HepG2 (cell line): ENCODE data around the gene EXOC7. TPM values are rescaled to one million over a fixed set of nuclear protein-coding genes. Genes with fewer than 3 reads are reported as not detected.

Experiments used
- AHR ChIP-seq: IDR thresholded peaks from 2 replicates; pipeline ENCODE4 v1.6.1; 2018; ENCODE audit warnings: missing genetic modification reagents, missing compliant biosample characterization
- FOXO1 ChIP-seq: sonication (generic); formaldehyde crosslinking; IDR thresholded peaks from 2 replicates; pipeline ENCODE4 v1.4.0; 2020; ENCODE audit warnings: missing genetic modification reagents
- IRX3 ChIP-seq: sonication (generic); formaldehyde crosslinking; IDR thresholded peaks from 2 replicates; pipeline ENCODE4 v1.8.1; 2023; ENCODE audit warnings: mild to moderate bottlenecking, low read depth, missing genetic modification reagents, borderline replicate concordance
- KLF12 ChIP-seq: sonication (generic); formaldehyde crosslinking; IDR thresholded peaks from 2 replicates; pipeline ENCODE4 v1.4.0; 2020; ENCODE audit warnings: missing genetic modification reagents, borderline replicate concordance
- NFRKB ChIP-seq: fragments of 450-650 bp; IDR thresholded peaks from 2 replicates; pipeline ENCODE4 v1.6.1; 2017
- PHB2 ChIP-seq: fragments of 450-650 bp; IDR thresholded peaks from 2 replicates; pipeline ENCODE4 v1.6.1; 2018; ENCODE audit not compliant: partially characterized antibody
- SOX13 ChIP-seq, 3 experiments: fragments of 450-650 bp in 1 of 3; sonication (generic) in 1 of 3; formaldehyde crosslinking in 1 of 3; IDR thresholded peaks in 2 of 3; conservative IDR thresholded peaks in 1 of 3; 2 replicates each; pipeline versions ENCODE4 v1.5.0 to v1.6.1; 2016 to 2020; ENCODE audit warnings: antibody characterized with exemption in 1 of 3, mild to moderate bottlenecking in 1 of 3, missing compliant biosample characterization in 1 of 3, missing genetic modification reagents in 1 of 3, moderate library complexity in 1 of 3
- ZFP36L2 ChIP-seq: sonication (generic); formaldehyde crosslinking; IDR thresholded peaks from 2 replicates; pipeline ENCODE4 v1.4.0; 2020; ENCODE audit warnings: missing genetic modification reagents
- ZMAT3 ChIP-seq: sonication (generic); formaldehyde crosslinking; conservative IDR thresholded peaks from 2 replicates; pipeline ENCODE4 v1.7.0; 2021; ENCODE audit warnings: missing genetic modification reagents
- ZNF232 ChIP-seq: sonication (generic); formaldehyde crosslinking; IDR thresholded peaks from 2 replicates; pipeline ENCODE4 v1.4.0; 2020; ENCODE audit warnings: missing genetic modification reagents, borderline replicate concordance
- ZNF256 ChIP-seq: sonication (generic); formaldehyde crosslinking; conservative IDR thresholded peaks from 2 replicates; pipeline ENCODE4 v1.4.0; 2020; ENCODE audit warnings: missing genetic modification reagents
- ZNF510 ChIP-seq: sonication (generic); formaldehyde crosslinking; IDR thresholded peaks from 2 replicates; pipeline ENCODE4 v1.4.0; 2020; ENCODE audit warnings: low read depth, mild to moderate bottlenecking, missing genetic modification reagents
- ZNF563 ChIP-seq: sonication (generic); formaldehyde crosslinking; IDR thresholded peaks from 2 replicates; pipeline ENCODE4 v1.8.0; 2022; ENCODE audit warnings: mild to moderate bottlenecking, moderate library complexity, missing genetic modification reagents
- ZNF567 ChIP-seq: sonication (generic); formaldehyde crosslinking; IDR thresholded peaks from 2 replicates; pipeline ENCODE4 v1.8.1; 2023; ENCODE audit warnings: mild to moderate bottlenecking, missing genetic modification reagents, borderline replicate concordance
- ZNF619 ChIP-seq: sonication (generic); formaldehyde crosslinking; IDR thresholded peaks from 2 replicates; pipeline ENCODE4 v1.4.0; 2020; ENCODE audit warnings: mild to moderate bottlenecking, missing genetic modification reagents
- polyA plus RNA-seq, 8 experiments: library from polyadenylated mRNA; depleted of rRNA in 3 of 8; stranded (reverse) in 7 of 8; unstranded in 1 of 8; fragments of >200 nt; fragmentation: Illumina TruSeq in 4 of 8; extraction: Trizol in 4 of 8; gene quantifications; 2 replicates each; pipeline versions ENCODE4 v1.2.1 to v1.2.3, GENCODE V29; 2011 to 2016; ENCODE audit warnings: low read depth in 4 of 8, missing spikeins in 1 of 8, mixed read lengths in 1 of 8; ENCODE audit not compliant: insufficient read depth in 1 of 8
- total RNA-seq, 5 experiments: library from RNA; depleted of rRNA; stranded (reverse); fragments of >200 nt; fragmentation: Illumina TruSeq; extraction: Trizol; gene quantifications; 2 replicates each; pipeline ENCODE4 v1.2.3, GENCODE V29; 2016; ENCODE audit warnings: low read depth in 1 of 5
- TF ChIP-seq, protein P1 (sequence below): sonication (generic); formaldehyde crosslinking; IDR thresholded peaks from 2 replicates; pipeline ENCODE4 v1.5.0; 2020; ENCODE audit warnings: missing genetic modification reagents, mild to moderate bottlenecking, borderline replicate concordance
- TF ChIP-seq, protein P2 (sequence below): sonication (generic); formaldehyde crosslinking; IDR thresholded peaks from 2 replicates; pipeline ENCODE4 v1.5.0; 2020; ENCODE audit warnings: mild to moderate bottlenecking, low read depth, missing genetic modification reagents, borderline replicate concordance
- TF ChIP-seq, protein P3 (sequence below): sonication (generic); formaldehyde crosslinking; IDR thresholded peaks from 2 replicates; pipeline ENCODE4 v1.5.1; 2020; ENCODE audit warnings: mild to moderate bottlenecking, moderate library complexity, missing genetic modification reagents
- TF ChIP-seq, protein P4 (sequence below): sonication (generic); formaldehyde crosslinking; IDR thresholded peaks from 2 replicates; pipeline ENCODE4 v1.5.0; 2020; ENCODE audit warnings: missing genetic modification reagents
- TF ChIP-seq, protein P5 (sequence below): sonication (generic); formaldehyde crosslinking; IDR thresholded peaks from 2 replicates; pipeline ENCODE4 v1.8.1; 2023; ENCODE audit warnings: missing genetic modification reagents, mild to moderate bottlenecking, borderline replicate concordance
- TF ChIP-seq, protein P6 (sequence below): sonication (generic); formaldehyde crosslinking; IDR thresholded peaks from 2 replicates; pipeline ENCODE4 v1.4.0; 2020; ENCODE audit warnings: missing genetic modification reagents

The EXOC7 gene
- total and polyA plus RNA-seq, 2 of the 13 experiments (the other 11 are each of a cell fraction or from before 2014, with no cell fraction given), result 86.9 to 116 TPM

DNA sequence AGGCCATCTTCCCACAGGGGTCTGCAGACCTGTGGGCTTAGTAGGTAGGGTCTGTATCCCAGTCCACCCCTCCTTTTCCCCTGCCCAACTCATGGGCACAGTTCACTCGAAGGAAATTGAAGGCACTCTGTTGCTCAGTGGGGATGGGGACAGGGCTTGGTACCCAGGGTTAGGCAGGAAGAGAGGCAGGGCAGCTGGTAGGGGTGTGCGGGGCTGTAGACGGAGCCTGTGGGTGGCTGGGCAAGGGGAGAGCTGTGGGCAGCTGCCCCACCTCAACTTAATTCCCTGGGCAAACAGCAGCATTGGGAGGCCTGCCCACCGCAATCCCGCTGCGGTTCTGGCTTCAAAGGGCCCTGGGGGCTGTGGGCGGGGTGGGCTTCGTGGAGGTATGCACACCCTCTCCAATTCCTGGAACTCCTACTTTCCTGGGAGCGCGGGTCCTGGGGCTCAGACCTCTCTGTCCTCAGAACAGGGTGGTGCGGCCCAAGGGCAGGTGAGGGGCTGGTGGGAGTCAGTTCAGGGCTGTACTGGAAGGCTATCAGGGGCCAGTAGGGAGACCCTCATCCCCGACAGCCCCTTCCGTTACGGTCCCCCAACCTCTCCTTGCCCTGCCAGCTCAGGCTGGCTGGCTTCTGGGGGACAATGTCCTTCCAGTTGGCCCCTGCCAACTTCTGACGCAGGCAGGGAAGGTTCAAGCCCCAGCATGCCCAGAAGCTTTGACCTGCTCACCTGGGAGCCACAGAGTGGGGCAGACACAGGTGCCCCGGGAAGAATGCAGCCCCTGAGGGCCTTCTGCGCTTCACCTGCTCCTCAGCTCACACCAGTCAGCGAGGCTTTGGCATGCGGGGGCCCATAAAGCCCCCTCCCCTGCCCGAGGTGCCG lies 28.3 kb upstream of the EXOC7 start (continued):
- TF ChIP-seq, protein P1, sequence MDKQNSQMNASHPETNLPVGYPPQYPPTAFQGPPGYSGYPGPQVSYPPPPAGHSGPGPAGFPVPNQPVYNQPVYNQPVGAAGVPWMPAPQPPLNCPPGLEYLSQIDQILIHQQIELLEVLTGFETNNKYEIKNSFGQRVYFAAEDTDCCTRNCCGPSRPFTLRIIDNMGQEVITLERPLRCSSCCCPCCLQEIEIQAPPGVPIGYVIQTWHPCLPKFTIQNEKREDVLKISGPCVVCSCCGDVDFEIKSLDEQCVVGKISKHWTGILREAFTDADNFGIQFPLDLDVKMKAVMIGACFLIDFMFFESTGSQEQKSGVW (CRISPR knock-in tag), result no peak
- 0 out of 2 replicates have a peak, but pooled peaks have one; percentile 73 for TF ChIP-seq ZNF619 (CRISPR knock-in tag)
- TF ChIP-seq IRX3 (CRISPR knock-in tag), result no peak
- no peak for TF ChIP-seq AHR (CRISPR knock-in tag)
- no peak for TF ChIP-seq KLF12 (CRISPR knock-in tag)
- TF ChIP-seq ZMAT3 (CRISPR knock-in tag), result no peak
- no peak for TF ChIP-seq SOX13 (IDR thresholded peaks at IDR 0.05)
- peak in 1 of 2 experiments; percentile 67; a peak in 2 of 4 replicates for TF ChIP-seq SOX13 (CRISPR knock-in tag; conservative IDR thresholded peaks at IDR 0.05 in 1 of 2, IDR thresholded peaks at IDR 0.05 in 1 of 2)
- no peak for TF ChIP-seq FOXO1
- TF ChIP-seq ZNF232 (CRISPR knock-in tag), result no peak
- no peak for TF ChIP-seq PHB2
- TF ChIP-seq, protein P2, sequence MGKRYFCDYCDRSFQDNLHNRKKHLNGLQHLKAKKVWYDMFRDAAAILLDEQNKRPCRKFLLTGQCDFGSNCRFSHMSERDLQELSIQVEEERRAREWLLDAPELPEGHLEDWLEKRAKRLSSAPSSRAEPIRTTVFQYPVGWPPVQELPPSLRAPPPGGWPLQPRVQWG (CRISPR knock-in tag), result no peak
- TF ChIP-seq, protein P3, sequence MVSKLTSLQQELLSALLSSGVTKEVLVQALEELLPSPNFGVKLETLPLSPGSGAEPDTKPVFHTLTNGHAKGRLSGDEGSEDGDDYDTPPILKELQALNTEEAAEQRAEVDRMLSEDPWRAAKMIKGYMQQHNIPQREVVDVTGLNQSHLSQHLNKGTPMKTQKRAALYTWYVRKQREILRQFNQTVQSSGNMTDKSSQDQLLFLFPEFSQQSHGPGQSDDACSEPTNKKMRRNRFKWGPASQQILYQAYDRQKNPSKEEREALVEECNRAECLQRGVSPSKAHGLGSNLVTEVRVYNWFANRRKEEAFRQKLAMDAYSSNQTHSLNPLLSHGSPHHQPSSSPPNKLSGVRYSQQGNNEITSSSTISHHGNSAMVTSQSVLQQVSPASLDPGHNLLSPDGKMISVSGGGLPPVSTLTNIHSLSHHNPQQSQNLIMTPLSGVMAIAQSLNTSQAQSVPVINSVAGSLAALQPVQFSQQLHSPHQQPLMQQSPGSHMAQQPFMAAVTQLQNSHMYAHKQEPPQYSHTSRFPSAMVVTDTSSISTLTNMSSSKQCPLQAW (CRISPR knock-in tag), result no peak
- no peak for TF ChIP-seq ZNF256 (CRISPR knock-in tag)
- TF ChIP-seq NFRKB, result no peak
- TF ChIP-seq, protein P4, sequence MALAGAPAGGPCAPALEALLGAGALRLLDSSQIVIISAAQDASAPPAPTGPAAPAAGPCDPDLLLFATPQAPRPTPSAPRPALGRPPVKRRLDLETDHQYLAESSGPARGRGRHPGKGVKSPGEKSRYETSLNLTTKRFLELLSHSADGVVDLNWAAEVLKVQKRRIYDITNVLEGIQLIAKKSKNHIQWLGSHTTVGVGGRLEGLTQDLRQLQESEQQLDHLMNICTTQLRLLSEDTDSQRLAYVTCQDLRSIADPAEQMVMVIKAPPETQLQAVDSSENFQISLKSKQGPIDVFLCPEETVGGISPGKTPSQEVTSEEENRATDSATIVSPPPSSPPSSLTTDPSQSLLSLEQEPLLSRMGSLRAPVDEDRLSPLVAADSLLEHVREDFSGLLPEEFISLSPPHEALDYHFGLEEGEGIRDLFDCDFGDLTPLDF, result no peak
- TF ChIP-seq, protein P5, sequence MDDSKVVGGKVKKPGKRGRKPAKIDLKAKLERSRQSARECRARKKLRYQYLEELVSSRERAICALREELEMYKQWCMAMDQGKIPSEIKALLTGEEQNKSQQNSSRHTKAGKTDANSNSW (CRISPR knock-in tag), result no peak
- TF ChIP-seq ZNF510, result no peak
- TF ChIP-seq ZFP36L2 (CRISPR knock-in tag), result no peak
- TF ChIP-seq, protein P6, sequence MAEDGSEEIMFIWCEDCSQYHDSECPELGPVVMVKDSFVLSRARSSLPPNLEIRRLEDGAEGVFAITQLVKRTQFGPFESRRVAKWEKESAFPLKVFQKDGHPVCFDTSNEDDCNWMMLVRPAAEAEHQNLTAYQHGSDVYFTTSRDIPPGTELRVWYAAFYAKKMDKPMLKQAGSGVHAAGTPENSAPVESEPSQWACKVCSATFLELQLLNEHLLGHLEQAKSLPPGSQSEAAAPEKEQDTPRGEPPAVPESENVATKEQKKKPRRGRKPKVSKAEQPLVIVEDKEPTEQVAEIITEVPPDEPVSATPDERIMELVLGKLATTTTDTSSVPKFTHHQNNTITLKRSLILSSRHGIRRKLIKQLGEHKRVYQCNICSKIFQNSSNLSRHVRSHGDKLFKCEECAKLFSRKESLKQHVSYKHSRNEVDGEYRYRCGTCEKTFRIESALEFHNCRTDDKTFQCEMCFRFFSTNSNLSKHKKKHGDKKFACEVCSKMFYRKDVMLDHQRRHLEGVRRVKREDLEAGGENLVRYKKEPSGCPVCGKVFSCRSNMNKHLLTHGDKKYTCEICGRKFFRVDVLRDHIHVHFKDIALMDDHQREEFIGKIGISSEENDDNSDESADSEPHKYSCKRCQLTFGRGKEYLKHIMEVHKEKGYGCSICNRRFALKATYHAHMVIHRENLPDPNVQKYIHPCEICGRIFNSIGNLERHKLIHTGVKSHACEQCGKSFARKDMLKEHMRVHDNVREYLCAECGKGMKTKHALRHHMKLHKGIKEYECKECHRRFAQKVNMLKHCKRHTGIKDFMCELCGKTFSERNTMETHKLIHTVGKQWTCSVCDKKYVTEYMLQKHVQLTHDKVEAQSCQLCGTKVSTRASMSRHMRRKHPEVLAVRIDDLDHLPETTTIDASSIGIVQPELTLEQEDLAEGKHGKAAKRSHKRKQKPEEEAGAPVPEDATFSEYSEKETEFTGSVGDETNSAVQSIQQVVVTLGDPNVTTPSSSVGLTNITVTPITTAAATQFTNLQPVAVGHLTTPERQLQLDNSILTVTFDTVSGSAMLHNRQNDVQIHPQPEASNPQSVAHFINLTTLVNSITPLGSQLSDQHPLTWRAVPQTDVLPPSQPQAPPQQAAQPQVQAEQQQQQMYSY (CRISPR knock-in tag), result no peak
- TF ChIP-seq ZNF563, result 0 out of 2 replicates have a peak, but pooled peaks have one; percentile 10
- no peak for TF ChIP-seq ZNF567 (CRISPR knock-in tag)
